ENCODE data around the gene CDT1. TPM values are rescaled to one million over a fixed set of nuclear protein-coding genes. Genes with fewer than 3 reads are reported as not detected.
A peak's percentile ranks its signal among the peaks of the same experiment; 100 is the strongest.

Gene CDT1
- total and polyA plus RNA-seq, 12 donors: 0.29 to 5.7 (median 1.6) TPM; not detected in 1

DNA sequence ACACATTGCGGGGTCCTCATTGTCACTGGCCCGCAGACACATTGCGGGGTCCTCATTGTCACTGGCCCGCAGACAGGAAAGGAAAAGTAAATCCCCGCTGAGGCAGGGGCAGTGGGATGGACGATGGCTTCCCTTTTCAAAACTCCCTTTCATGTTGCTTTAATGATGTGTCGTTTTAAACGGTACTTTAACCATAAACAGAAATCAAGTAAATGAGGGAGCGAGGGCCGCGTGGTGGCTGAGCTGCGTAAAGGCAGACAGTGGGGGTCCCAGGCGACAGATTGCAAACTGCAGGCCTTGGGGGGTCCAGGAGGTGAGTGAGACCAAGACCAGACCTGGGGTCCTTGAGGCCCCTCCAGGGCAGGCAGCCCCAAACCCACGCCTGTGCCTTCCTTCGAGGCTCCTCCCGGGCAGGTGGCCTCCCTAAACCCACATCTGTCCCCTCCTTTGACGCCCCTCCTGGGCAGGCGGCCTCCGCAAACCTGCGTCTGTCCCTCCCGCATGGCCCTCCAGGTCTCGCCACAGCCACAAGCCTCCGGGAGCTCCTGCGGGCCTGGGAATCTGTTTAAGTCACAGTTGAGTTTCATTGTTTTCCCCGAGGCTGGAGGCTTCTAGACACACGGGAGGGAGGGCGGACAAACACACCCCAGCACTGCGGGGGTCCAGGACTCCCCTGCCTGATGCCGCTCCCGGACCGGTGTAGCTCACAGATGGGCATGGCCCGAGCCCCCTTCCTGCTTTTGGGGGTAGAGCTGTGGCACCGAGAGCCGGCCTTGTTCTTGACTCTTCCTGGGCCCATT, 25.9 kb upstream of the CDT1 start:
- no peaks in the 10 kb centered on the region for H3K36me3 ChIP-seq (replicated peaks in 1 of 2)
- WGBS, 4 donors: 78 to 86% (median 83%) methylated on average over 26 to 34 of the region's 34 CpGs
- intact Hi-C loops (cut with DNase I): no loop called here
- peak overlapping the region in 1 of 5 donors; percentile 60 for H3K27ac ChIP-seq
- H3K27me3 ChIP-seq: no peaks in the 10 kb centered on the region
- peaks cover 10 to 46% of the 10 kb centered on the region in 2 donors for H3K4me1 ChIP-seq (replicated peaks in 1 of 2)
- DNase-seq: no peak
- H3K9me3 ChIP-seq (replicated peaks in 1 of 3): no peaks in the 10 kb centered on the region
- TF ChIP-seq POLR2A (IDR thresholded peaks at IDR 0.05) (no peak), CTCF (IDR thresholded peaks at IDR 0.05) (no peak)
- no peak overlapping the region for H3K4me3 ChIP-seq

DNA sequence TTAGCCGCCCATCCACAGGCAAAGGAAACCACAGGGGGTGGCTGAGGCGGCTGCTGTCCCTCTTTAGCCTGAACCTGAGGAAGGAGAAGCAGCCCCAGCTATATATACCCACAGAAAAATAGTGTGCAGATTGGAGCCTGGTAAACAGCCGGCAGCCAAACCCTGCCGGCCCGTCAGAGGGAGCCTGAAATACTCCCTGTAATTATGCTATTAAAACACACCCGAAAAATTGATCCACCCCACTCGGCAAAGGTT, 25.4 kb upstream of the CDT1 start:
- WGBS, 4 donors: 77 to 91% (median 79%) methylated on average over 5 to 7 of the region's 7 CpGs
- Histone ChIP-seq H3K4me1 (replicated peaks in 1 of 2) (peaks cover 10 to 49% of the 10 kb centered on the region in 2 donors), H3K36me3 (replicated peaks in 1 of 2) (no peaks in the 10 kb centered on the region), H3K4me3 (no peak overlapping the region), H3K27me3 (no peaks in the 10 kb centered on the region), H3K27ac (no peak overlapping the region), H3K9me3 (replicated peaks in 1 of 3) (no peaks in the 10 kb centered on the region)
- TF ChIP-seq CTCF (IDR thresholded peaks at IDR 0.05) (no peak), POLR2A (IDR thresholded peaks at IDR 0.05) (no peak)
- no peak for DNase-seq
- intact Hi-C loops (cut with DNase I): no loop called here

- TF ChIP-seq POLR2A (IDR thresholded peaks at IDR 0.05): no peak
- TF ChIP-seq CTCF (IDR thresholded peaks at IDR 0.05): no peak
- H3K27me3 ChIP-seq: no peaks in the 10 kb centered on the region
- H3K9me3 ChIP-seq (replicated peaks in 1 of 3): no peaks in the 10 kb centered on the region
- H3K4me3 ChIP-seq: no peak overlapping the region
- peaks cover 10 to 49% of the 10 kb centered on the region in 2 donors for H3K4me1 ChIP-seq (replicated peaks in 1 of 2)
- no peaks in the 10 kb centered on the region for H3K36me3 ChIP-seq (replicated peaks in 1 of 2)
- no peak for DNase-seq
- 81 to 95% (median 86%) methylated on average over 18 to 30 of the region's 30 CpGs for WGBS, 4 donors
- intact Hi-C loops (cut with DNase I): no loop called here
- H3K27ac ChIP-seq: no peak overlapping the region
These were observed 25.0 kb upstream of the CDT1 start for GRCh38 chr16:88778541-88779065.

- Histone ChIP-seq H3K4me3 (no peak overlapping the region), H3K9me3 (replicated peaks in 1 of 3) (no peaks in the 10 kb centered on the region), H3K4me1 (replicated peaks in 1 of 2) (peaks cover 10 to 49% of the 10 kb centered on the region in 2 donors), H3K27ac (peak overlapping the region in 1 of 5 donors; percentile 68), H3K27me3 (no peaks in the 10 kb centered on the region), H3K36me3 (replicated peaks in 1 of 2) (no peaks in the 10 kb centered on the region)
- DNase-seq: no peak
- intact Hi-C loops (cut with DNase I): no loop called here
- TF ChIP-seq POLR2A (IDR thresholded peaks at IDR 0.05) (no peak), CTCF (IDR thresholded peaks at IDR 0.05) (no peak)
- WGBS, 4 donors: 69 to 76% (median 74%) methylated on average over 11 to 34 of the region's 34 CpGs
These were observed 24.0 kb upstream of the CDT1 start for GRCh38 chr16:88779406-88780141.
